GM18909 (cell line): ENCODE results near the gene ANO4.
"Not testable (repeated sequence)": the region's sequence is repeated elsewhere in the genome, so short reads cannot be mapped to it uniquely, and the experiment has no call there.

Source experiments
- ATAC-seq: cut with Tn5 transposase; IDR thresholded peaks from one replicate; pipeline ENCODE4 v1.9.1; 2021; ENCODE audit warnings: mild to moderate bottlenecking; ENCODE audit not compliant: unreplicated experiment, poor library complexity

The ANO4 gene

GRCh38 chr12:101021442-101021841 is 226.9 kb downstream of the ANO4 start:
- ATAC-seq, result no peak

DNA sequence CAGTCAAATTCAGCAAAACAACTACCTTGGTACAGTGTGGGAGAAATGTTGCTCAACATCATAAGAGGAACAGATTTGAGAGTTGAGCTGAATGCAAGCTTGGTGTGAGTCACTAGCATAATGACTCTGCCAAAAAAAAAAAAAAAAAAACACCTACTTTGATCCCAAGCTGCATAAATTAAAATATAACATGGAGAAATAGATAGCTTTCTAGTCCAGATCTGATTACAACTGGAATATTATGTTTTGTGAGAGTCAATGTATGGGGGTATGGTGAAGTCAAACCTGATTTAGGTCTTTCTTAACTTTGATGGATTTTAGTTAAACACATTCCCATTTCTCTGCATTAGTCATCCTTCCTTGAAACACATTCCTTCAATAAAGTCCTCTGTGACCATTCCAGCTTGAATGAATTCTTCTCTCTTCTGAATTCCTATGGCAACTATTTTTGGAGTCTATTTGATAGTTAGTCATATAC is 227.4 kb downstream of the ANO4 start:
- no peak for ATAC-seq

- no peak for ATAC-seq
These were observed 232.6 kb downstream of the ANO4 start for GRCh38 chr12:101027200-101027599.

DNA sequence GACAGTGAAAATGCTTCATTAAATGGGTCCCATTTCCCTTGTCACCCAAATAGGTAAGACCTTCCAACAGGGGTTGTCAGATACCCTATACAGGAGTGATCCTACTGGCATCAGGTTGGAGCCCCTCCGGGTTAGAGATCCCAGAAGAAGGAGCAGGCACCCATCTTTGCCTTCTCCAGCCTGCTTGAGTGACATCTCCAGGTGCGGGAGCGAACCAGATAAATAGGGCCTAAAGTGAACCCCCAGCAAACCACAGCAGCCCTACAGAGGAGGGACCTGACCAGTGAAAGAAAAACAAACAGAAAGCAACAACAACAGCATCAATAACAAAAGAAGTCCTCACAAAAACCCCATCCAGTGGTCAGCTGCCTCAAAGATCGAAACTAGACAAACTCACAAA is 233.2 kb downstream of the ANO4 start:
- no peak for ATAC-seq

DNA sequence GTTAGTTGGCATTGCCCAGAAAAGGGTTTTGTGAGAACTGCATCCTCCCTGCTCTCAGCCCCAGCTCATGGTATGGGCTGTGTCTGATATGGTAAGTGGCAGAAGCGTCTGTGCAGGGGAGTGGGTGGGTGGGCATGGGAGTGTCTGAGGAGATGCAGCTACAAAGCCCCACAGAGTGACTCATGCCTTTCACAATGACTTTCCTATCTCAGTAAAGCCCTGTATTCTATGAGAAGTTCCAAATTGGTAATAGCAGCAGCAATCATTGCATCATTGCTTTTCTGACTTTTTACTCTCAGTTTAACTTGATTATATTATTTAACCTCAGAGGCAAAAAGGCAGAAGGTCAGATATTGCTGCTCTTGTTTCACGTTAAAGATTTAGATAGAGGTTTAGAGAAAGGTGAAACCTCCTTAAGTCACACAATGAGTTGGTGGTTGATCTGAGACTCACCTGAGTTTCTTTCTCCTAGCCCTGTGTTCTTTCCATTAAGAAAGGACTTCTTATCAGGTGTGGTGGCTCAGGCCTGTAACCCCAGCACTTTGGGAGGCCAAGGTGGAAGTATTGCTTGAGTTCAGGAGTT is 243.8 kb downstream of the ANO4 start:
- ATAC-seq, result peak; percentile 53

DNA sequence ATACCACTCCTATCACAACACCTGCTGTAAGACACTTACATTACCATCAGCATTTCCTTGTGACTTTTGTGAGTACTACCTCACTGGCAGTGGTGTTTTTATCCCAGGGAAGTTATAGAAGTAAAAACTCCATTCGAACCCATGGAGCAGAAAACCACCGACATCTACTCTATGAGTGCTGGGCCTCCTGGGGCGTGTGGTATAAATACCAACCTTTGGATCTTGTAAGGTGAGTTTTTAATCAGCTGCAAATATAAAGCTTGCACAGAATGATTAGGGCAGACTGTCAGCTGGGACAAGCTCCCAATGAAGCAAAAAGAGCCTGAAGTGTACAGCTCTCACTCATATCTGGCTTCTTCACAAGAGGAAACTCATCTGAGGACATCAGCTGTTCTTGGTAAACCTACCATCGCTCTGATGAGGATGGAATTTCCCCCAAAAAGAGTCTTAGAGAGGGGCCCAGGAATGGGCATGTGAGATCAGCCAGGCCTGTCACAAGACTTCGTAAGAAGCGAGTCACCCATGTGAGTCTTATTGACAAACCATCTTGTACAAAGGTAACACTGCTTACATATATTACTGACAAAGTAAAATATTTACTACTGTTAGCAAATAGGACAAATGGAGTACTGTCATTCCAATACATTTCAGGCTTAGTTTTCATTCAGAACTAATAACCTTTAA is 245.4 kb downstream of the ANO4 start:
- no peak for ATAC-seq

DNA sequence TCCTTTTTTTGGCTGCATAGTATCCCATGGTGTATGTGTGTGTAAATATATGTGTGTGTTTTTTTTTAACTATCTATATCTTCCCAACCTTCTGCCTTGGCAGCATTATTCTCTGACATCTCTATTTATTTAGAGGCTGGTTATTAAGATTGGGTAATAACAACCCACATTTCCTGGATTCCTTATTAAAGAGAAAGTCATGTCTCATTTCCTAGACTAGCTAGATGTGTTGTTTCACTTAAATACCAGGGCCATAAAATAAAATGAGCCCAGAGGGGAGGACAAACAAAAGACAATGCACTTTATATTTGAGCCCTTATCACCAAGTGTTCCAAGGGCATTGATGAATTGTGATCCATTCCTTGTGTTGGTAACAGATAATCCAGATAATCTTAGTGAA is 246.4 kb downstream of the ANO4 start:
- no peak for ATAC-seq

DNA sequence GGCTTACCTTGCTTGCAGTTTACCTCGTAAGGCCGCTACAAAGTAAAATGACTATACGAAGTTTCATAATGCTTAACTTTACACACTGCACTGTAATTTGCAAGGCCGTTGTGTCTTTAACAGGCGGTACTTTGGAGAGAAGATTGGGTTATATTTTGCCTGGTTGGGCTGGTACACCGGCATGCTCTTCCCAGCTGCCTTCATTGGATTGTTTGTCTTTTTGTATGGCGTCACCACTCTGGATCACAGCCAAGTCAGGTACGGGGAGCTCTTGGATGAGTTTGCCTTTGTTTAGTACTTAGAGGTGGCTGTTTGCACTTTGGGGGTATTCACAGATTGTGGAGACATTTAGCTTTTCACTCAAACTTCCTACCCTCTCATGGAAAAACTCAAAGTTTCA is 247.6 kb downstream of the ANO4 start:
- no peak for ATAC-seq

GRCh38 chr12:101044512-101045059 is 250.0 kb downstream of the ANO4 start:
- ATAC-seq, result no peak

DNA sequence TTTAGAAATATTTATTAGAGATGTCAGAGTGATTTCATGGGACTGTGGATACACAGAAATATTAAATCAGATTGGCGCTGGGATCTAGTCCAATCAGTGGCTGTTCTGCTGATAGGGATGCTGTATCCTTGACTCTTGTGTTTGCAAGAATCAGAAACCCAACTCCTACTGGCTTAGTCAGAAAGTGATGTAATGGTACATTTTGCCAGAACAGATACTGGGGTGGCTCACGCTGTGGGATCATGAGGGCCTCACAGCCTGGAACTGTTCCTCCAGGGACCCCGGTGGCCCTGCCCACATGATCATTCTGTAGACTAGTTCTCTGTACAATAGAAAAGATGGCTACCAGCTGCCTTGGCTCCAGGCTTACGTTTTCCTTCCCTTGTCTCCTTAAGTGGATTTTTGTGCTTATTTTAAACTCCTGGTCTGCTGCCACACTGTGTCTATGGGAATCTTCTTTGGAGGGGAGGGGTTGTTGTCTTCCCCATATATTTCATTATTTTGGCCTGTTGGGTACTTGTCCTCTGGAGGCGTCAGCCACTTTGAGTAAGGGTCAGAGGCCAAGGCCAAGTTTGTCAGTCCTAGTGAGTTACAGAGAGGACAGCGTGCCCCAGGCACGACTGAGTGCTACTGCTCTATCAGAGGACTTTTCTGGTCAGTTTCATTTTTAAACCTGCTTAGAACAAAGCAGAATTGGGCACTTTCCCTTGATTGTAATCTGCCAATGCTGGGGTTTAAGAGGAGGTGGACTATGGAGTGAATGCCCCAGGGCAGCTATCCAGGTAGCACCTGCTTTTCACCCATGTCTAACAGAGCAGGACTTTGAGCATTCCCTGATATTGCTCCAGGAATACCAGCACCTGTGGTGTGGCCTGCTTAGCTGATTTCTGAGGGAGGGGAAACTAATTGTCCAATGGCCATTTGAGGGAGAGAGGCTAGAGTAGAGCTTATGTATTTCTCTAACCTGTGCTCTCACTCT is 251.2 kb downstream of the ANO4 start:
- no peak for ATAC-seq

GRCh38 chr12:101047652-101048051 is 253.1 kb downstream of the ANO4 start:
- no peak for ATAC-seq

DNA sequence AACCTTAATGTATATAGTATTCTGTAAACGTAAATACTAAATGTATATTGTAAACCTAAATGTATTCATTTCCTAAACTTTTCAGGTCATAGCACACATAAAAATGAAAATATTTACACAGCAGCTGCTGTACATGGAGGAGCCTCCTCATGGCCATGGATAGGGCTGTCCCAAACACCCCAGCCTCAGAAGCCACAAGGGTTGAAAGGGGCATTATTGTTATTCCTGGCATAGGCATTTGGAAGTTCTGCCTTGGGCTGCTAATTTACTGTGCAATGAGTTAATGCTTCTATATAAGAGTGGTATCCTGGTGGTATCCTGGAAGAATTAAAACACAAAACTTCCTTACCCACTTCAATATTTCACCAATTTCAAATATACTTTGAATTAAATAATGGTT is 256.1 kb downstream of the ANO4 start:
- no peak for ATAC-seq

DNA sequence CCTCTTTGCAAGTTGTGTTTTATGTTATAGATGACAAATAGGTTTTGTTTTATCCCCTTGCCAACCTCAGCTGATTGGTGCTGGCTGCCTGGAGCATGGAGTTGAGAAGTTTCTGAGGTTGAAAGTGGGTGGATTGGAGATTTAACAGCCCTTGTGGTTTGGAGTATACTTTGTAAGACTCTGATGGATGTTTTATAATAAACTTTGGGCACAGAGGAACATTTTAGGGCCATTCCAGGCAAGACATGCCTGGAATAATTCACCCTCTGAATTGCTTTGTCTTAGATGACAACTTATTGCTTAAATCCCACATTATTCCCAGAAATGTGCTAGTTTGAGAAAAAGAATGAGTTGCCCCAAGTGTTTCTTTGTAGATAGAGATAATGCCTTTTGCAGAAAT is 256.6 kb downstream of the ANO4 start:
- no peak for ATAC-seq

DNA sequence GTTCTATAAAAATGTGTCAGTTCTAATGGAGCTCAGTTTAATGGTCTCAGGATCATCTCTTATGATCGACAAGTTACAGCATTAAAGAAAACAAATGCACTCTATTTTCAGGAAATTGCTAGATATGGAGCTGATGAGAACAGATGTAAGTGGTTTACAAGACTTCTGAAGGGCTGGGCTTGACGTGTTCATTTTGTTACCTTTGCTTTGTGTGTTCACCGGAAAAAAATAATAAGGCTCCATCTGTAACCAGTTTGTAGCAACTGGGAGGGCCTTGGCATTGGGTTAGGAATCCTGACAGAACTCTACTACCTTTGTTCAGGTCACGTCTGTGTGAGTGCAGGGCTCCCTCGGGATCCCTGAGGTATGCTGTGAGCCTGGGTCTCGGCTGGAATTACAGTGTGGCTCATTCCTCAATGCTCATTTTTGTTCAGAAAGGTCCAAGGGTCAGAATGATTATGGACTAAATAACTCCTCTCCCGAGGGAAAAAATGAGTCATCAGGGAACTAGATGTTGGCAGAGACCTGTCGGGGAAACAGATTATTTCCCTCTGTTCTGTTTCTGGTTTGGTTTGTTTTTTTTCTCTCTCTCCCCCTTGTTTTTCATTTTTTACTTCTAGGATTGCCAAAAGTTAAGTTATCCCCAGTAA is 257.4 kb downstream of the ANO4 start:
- ATAC-seq, result no peak

DNA sequence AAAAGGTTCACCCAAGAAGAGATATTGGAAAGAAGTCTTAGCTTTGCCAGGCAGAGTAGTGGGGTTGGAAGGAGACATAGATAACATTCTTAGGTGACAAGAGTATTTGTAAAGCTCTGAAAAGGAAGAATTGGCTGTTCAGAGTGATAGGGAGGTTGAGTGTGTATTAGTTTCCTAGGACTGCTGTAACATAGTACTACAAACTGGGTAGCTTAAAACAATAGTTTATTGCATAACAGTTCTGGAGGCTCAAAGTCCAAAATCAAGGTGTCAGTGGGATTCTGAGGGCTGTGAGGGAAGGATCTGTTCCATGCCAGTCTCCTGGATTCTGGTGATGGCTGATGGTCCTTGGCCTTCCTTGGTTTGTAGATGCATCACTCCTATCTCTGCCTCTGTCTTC is 258.6 kb downstream of the ANO4 start:
- no peak for ATAC-seq

- ATAC-seq, result no peak
These were observed 261.4 kb downstream of the ANO4 start for GRCh38 chr12:101055940-101056339.

- ATAC-seq, result not testable (repeated sequence)
These were observed 267.9 kb downstream of the ANO4 start for GRCh38 chr12:101062508-101062907.

DNA sequence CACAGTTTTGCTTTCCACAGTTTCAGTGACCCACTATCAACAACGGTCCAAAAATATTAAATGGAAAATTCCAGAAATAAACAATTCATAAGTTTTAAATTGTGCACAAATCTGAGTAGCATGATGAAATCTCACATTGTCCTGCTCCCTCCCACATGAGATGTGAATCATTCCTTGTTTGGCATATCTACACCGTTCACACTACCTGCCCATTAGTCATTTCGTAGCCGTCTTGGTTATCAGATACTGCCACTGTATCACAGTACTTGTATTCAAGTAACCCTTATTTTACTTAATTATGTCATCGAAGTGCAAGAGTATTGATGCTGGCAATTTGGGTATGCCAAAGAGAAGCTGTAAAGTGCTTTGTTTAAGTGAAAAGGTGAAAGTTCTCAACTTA is 270.1 kb downstream of the ANO4 start:
- ATAC-seq, result no peak

GRCh38 chr12:101066489-101066888 is 271.9 kb downstream of the ANO4 start:
- no peak for ATAC-seq

DNA sequence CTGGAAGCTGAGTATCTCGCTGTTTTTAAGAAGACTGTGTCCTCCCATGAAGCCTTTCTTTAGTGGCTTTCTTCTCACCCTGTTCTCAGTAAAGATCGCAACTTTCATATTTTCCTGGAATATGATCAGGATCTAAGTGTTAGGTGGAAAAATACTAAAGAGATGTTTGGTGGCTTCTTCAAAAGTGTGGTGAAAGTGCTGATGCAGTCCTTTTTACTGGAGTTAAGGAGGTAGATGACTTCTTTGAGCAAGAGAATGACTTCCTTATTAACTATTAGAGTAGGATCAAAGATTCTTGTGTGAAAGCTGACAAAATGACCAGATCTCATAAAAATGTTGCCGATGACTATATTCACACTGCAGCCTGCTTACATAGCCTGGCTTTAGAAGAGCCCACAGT is 273.8 kb downstream of the ANO4 start:
- ATAC-seq, result no peak
